ENCODE data around the gene ADRA2C. TPM values are rescaled to one million over a fixed set of nuclear protein-coding genes. Genes with fewer than 3 reads are reported as not detected.

Gene ADRA2C
- total RNA-seq, 4 donors from 2014 or later = 0.96 to 1.6 (median 1.1) TPM; not detected in 1

DNA sequence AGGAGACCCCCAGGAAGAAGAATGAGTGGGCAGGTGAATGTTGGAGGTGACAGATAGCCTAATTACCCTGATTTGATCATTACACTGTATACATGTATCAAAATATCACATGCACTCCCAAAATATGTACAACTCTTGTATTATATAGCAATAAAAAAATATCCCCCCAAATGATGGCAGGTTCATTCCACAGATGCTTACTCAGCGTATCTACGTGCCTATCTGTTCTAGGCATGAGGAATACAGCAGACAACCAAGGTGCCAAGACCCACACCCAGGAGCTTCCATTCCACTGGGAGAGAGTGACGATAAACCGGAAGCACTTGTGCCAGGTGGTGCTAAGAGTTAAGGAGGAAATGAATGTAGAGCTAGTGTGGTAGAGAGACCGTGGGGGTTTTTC is 42.4 kb downstream of the ADRA2C start:
- in situ Hi-C loops (cut with MboI; ENCODE audit: low pct_ligation_motif_present in 1 of 4, low pct_unique_long_range_greater_than_20kb in 1 of 4, low sequenced_read_pairs in 3 of 4) = no loop called here
- no peak for TF ChIP-seq EP300 (IDR thresholded peaks at IDR 0.05; ENCODE audit: low read depth)
- no peak for TF ChIP-seq POLR2AphosphoS5 (IDR thresholded peaks at IDR 0.05)
- TF ChIP-seq, protein P1, sequence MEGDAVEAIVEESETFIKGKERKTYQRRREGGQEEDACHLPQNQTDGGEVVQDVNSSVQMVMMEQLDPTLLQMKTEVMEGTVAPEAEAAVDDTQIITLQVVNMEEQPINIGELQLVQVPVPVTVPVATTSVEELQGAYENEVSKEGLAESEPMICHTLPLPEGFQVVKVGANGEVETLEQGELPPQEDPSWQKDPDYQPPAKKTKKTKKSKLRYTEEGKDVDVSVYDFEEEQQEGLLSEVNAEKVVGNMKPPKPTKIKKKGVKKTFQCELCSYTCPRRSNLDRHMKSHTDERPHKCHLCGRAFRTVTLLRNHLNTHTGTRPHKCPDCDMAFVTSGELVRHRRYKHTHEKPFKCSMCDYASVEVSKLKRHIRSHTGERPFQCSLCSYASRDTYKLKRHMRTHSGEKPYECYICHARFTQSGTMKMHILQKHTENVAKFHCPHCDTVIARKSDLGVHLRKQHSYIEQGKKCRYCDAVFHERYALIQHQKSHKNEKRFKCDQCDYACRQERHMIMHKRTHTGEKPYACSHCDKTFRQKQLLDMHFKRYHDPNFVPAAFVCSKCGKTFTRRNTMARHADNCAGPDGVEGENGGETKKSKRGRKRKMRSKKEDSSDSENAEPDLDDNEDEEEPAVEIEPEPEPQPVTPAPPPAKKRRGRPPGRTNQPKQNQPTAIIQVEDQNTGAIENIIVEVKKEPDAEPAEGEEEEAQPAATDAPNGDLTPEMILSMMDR (IDR thresholded peaks at IDR 0.05) = no peak
- TF ChIP-seq POLR2A (IDR thresholded peaks at IDR 0.05) = no peak

DNA sequence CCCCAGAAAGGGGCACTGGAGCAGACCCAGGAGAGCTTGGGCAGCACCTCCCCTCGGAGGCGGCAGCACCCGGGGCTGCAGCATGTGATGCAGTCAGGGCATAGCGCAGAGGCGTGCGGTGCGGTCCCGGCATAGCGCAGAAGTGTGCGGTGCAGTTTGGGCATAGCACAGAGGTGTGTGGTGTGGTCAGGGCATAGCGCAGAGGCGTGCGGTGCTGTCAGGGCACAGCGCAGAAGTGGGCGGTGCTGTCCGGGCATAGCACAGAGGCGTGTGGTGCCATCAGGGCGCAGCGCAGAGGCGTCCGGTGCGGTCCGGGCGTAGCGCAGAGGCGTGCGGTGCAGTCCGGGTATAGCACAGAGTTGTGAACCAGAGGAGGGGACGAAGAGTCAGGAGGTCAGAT is 42.8 kb downstream of the ADRA2C start:
- H3K4me3 ChIP-seq = no peak overlapping the region
- WGBS, 2 donors (ENCODE audit: low coverage in 1 of 2) = 89 to 93% methylated on average over 18 to 29 of the region's 29 CpGs
- TF ChIP-seq EP300 (IDR thresholded peaks at IDR 0.05; ENCODE audit: low read depth) (no peak), POLR2A (IDR thresholded peaks at IDR 0.05) (no peak), POLR2AphosphoS5 (IDR thresholded peaks at IDR 0.05) (no peak)
- H3K9me3 ChIP-seq = no peaks in the 10 kb centered on the region
- no peak for DNase-seq
- in situ Hi-C loops (cut with MboI; ENCODE audit: low pct_ligation_motif_present in 1 of 4, low pct_unique_long_range_greater_than_20kb in 1 of 4, low sequenced_read_pairs in 3 of 4) (no loop called here), intact Hi-C loops (cut with DNase I; ENCODE audit: low total_unique reads) (no loop called here)
- H3K27ac ChIP-seq = no peak overlapping the region
- peaks cover 11% of the 10 kb centered on the region for H3K27me3 ChIP-seq
- H3K4me1 ChIP-seq = no peaks in the 10 kb centered on the region
- H3K36me3 ChIP-seq = no peaks in the 10 kb centered on the region

More for the DNA sequence above, 42.4 kb downstream of the ADRA2C start:
- Histone ChIP-seq H3K4me3 (no peak overlapping the region), H3K36me3 (no peaks in the 10 kb centered on the region), H3K4me1 (no peaks in the 10 kb centered on the region), H3K27me3 (peaks cover 15% of the 10 kb centered on the region), H3K27ac (no peak overlapping the region), H3K9me3 (no peaks in the 10 kb centered on the region)
- intact Hi-C loops (cut with DNase I; ENCODE audit: low total_unique reads) = no loop called here
- DNase-seq = no peak
- WGBS, 2 donors (ENCODE audit: low coverage in 1 of 2) = 65% methylated on average over 5 of the region's 5 CpGs; no CpG with 5 or more reads in 1 of the 2 donors

DNA sequence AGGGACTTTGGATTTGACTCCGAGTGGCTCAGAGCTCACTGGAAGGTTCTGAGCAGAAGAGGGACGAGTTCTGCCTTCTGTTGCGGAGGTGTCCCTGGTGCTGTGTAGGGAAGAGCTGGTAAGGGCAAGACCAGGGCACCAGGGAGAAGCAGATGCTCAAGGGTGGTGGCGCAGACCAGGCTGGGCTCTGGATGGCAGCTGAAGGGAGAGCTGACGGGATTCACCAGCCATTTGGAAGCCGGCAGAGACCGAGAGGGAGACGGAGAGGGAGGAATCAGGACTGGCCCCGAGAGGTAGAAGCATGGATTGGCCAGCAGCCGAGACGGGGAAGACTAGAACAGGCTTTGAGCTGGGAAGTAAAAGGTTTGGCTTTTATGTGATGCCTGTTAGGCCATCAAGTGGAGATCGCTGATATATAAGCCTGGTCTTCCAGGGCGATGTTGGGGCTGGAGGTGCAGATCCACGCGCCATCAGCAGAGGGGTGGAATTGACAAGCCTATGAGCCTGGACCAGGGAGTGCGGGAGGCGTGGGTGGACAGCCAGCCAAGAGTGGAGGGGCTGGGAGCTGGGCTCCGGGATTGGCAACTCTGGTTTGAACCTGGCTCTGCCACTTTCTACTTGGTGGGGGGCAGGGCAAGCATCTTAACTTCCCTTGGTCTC is 43.4 kb downstream of the ADRA2C start:
- TF ChIP-seq EP300 (IDR thresholded peaks at IDR 0.05; ENCODE audit: low read depth) (no peak), POLR2A (IDR thresholded peaks at IDR 0.05) (no peak), POLR2AphosphoS5 (IDR thresholded peaks at IDR 0.05) (no peak)
- TF ChIP-seq, protein P1 (IDR thresholded peaks at IDR 0.05) = no peak
- in situ Hi-C loops (cut with MboI; ENCODE audit: low pct_ligation_motif_present in 1 of 4, low pct_unique_long_range_greater_than_20kb in 1 of 4, low sequenced_read_pairs in 3 of 4) = no loop called here
- no peak overlapping the region for H3K27ac ChIP-seq
- H3K36me3 ChIP-seq = no peaks in the 10 kb centered on the region
- no peaks in the 10 kb centered on the region for H3K9me3 ChIP-seq
- no peak for DNase-seq
- H3K4me1 ChIP-seq = no peaks in the 10 kb centered on the region
- H3K4me3 ChIP-seq = no peak overlapping the region
- WGBS, 2 donors (ENCODE audit: low coverage in 1 of 2) = 20 to 84% methylated on average over 1 to 18 of the region's 18 CpGs
- intact Hi-C loops (cut with DNase I; ENCODE audit: low total_unique reads) = no loop called here
- H3K27me3 ChIP-seq = peaks cover 10% of the 10 kb centered on the region

DNA sequence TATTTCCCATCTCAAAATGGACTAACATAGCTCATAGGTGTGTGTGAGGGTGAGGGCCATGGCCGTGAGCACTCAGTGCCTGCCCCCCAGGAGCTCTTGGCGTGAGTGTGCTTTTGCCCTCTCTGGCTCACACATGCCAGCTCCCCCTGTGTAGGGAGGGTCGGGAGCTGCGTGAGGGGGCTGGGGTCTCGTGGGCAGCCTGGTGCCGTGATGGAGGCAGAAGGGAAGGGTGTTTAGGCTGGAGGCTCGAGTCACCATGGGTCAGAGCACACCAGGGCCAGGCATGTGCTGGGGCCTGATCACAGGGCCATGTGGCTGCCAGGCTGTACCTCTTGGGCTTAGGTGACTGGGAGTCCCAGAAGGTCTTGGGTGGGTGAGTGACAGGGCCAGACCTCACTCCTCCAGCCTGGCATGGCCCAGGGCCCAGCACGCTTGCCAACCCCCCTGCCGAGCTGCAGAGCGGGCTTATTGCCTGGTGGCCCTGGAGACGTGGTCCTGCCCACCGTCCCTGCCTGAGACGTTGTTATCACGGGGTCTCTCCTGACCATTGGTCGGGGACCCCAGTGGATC is 44.0 kb downstream of the ADRA2C start:
- Histone ChIP-seq H3K27ac (no peak overlapping the region), H3K4me3 (no peak overlapping the region), H3K36me3 (no peaks in the 10 kb centered on the region), H3K4me1 (no peaks in the 10 kb centered on the region), H3K9me3 (no peaks in the 10 kb centered on the region), H3K27me3 (peaks cover 10% of the 10 kb centered on the region)
- no peak for TF ChIP-seq POLR2AphosphoS5 (IDR thresholded peaks at IDR 0.05)
- TF ChIP-seq, protein P1 (IDR thresholded peaks at IDR 0.05) = no peak
- no peak for TF ChIP-seq EP300 (IDR thresholded peaks at IDR 0.05; ENCODE audit: low read depth)
- no peak for TF ChIP-seq POLR2A (IDR thresholded peaks at IDR 0.05)
- intact Hi-C loops (cut with DNase I; ENCODE audit: low total_unique reads) (no loop called here), in situ Hi-C loops (cut with MboI; ENCODE audit: low pct_ligation_motif_present in 1 of 4, low pct_unique_long_range_greater_than_20kb in 1 of 4, low sequenced_read_pairs in 3 of 4) (no loop called here)
- DNase-seq = no peak
- whole genome bisulfite sequencing, 2 donors (ENCODE audit: low coverage in 1 of 2) = 75% methylated on average over 9 of the region's 15 CpGs; no CpG with 5 or more reads in 1 of the 2 donors
